ENCODE results near the gene CELF1. TPM values are rescaled to one million over a fixed set of nuclear protein-coding genes. Genes with fewer than 3 reads are reported as not detected.

The CELF1 gene
- total and polyA plus RNA-seq, 9 of the 15 experiments (the other 6 are each of a cell fraction or from before 2014, with no cell fraction given), result 11.3 to 142 (median 77.4) TPM

GRCh38 chr11:47552566-47553405, at the start of gene CELF1 (continued):
- TF ChIP-seq NR1H2 (CRISPR knock-in tag; IDR thresholded peaks at IDR 0.05) (0 out of 2 replicates have a peak, but pooled peaks have one; percentile 36), ZBTB7A (IDR thresholded peaks at IDR 0.05; ENCODE audit: borderline replicate concordance, control insufficient read depth, low read depth, low read length) (peak; percentile 92), TRIM25 (IDR thresholded peaks at IDR 0.05; ENCODE audit: borderline replicate concordance) (no peak), STAT5A (IDR thresholded peaks at IDR 0.05; ENCODE audit: borderline replicate concordance, low read length) (no peak), HDAC1 (IDR thresholded peaks at IDR 0.05) (peak in 1 of 2 experiments; percentile 72; a peak in 1 of 4 replicates), JUND (IDR thresholded peaks at IDR 0.05; ENCODE audit: borderline replicate concordance, low read depth, low read length) (peak; percentile 56), JUND (tag; IDR thresholded peaks at IDR 0.05; ENCODE audit: borderline replicate concordance, low read depth, low read length) (no peak; the same call in 2 of the 3 replicates), FOXK1 (CRISPR knock-in tag; IDR thresholded peaks at IDR 0.05; ENCODE audit: borderline replicate concordance) (peak; percentile 94; the same call in 1 of the 2 replicates), LARP7 (IDR thresholded peaks at IDR 0.05) (0 out of 2 replicates have a peak, but pooled peaks have one; percentile 17), TEAD4 (IDR thresholded peaks at IDR 0.05; ENCODE audit: low read length) (peak; percentile 48; the same call in 1 of the 2 replicates), TEAD4 (CRISPR knock-in tag; IDR thresholded peaks at IDR 0.05; ENCODE audit: borderline replicate concordance) (no peak), JUN (IDR thresholded peaks at IDR 0.05; ENCODE audit: borderline replicate concordance, low read depth, low read length) (peak; percentile 54; the same call in 1 of the 2 replicates), JUN (CRISPR knock-in tag; IDR thresholded peaks at IDR 0.05; ENCODE audit: borderline replicate concordance) (no peak), RAD21 (CRISPR knock-in tag; conservative IDR thresholded peaks at IDR 0.05 in 1 of 2, IDR thresholded peaks at IDR 0.05 in 1 of 2) (peak; percentile 22 to 54; a peak in 3 of 4 replicates), RBM34 (IDR thresholded peaks at IDR 0.05; ENCODE audit: borderline replicate concordance, insufficient read depth, low read length) (0 out of 2 replicates have a peak, but pooled peaks have one; percentile 50), ETV5 (CRISPR knock-in tag; IDR thresholded peaks at IDR 0.05; ENCODE audit: low read depth) (peak; percentile 70), YY1 (IDR thresholded peaks at IDR 0.05; ENCODE audit: borderline replicate concordance in 1 of 3, control insufficient read depth in 1 of 3, extremely low read depth in 1 of 3, insufficient read depth in 3 of 3, insufficient read length in 1 of 3, insufficient replicate concordance in 2 of 3, low read depth in 1 of 3, low read length in 2 of 3) (peak; percentile 81 to 98 (median 97)), CTBP1 (IDR thresholded peaks at IDR 0.05; ENCODE audit: borderline replicate concordance) (peak; percentile 96)
- TF ChIP-seq, protein P1, sequence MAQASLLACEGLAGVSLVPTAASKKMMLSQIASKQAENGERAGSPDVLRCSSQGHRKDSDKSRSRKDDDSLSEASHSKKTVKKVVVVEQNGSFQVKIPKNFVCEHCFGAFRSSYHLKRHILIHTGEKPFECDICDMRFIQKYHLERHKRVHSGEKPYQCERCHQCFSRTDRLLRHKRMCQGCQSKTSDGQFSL (CRISPR knock-in tag; IDR thresholded peaks at IDR 0.05), result peak; percentile 53; the same call in 1 of the 2 replicates
- TF ChIP-seq, protein P1 (tag; IDR thresholded peaks at IDR 0.05), result no peak
- TF ChIP-seq, protein P2, sequence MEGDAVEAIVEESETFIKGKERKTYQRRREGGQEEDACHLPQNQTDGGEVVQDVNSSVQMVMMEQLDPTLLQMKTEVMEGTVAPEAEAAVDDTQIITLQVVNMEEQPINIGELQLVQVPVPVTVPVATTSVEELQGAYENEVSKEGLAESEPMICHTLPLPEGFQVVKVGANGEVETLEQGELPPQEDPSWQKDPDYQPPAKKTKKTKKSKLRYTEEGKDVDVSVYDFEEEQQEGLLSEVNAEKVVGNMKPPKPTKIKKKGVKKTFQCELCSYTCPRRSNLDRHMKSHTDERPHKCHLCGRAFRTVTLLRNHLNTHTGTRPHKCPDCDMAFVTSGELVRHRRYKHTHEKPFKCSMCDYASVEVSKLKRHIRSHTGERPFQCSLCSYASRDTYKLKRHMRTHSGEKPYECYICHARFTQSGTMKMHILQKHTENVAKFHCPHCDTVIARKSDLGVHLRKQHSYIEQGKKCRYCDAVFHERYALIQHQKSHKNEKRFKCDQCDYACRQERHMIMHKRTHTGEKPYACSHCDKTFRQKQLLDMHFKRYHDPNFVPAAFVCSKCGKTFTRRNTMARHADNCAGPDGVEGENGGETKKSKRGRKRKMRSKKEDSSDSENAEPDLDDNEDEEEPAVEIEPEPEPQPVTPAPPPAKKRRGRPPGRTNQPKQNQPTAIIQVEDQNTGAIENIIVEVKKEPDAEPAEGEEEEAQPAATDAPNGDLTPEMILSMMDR (IDR thresholded peaks at IDR 0.05 in 2 of 3, conservative IDR thresholded peaks at IDR 0.05 in 1 of 3; ENCODE audit: insufficient read depth in 2 of 3, low read depth in 1 of 3, low read length in 3 of 3), result peak; percentile 80 to 93 (median 92)
